Uterus (tissue), 4 donors: ENCODE results near the gene DNAJB8. TPM values are rescaled to one million over a fixed set of nuclear protein-coding genes. Genes with fewer than 3 reads are reported as not detected.

Experiments used
- DNase-seq, 2 donors: peaks; one replicate each; pipeline ENCODE4 v3.0.0-alpha.2; 2019 to 2020
- H3K27ac ChIP-seq, 2 donors: fragments of 200-600 bp; sonication (generic); 1 replicate in 1 of 2; 2 replicates in 1 of 2; pipeline ENCODE4 v1.5.1; 2016 to 2018
- H3K27me3 ChIP-seq, 2 donors: fragments of 200-600 bp; sonication (generic); one replicate each; pipeline ENCODE4 v1.5.1; 2018 to 2019; ENCODE audit warnings: control low read depth in 1 of 2
- H3K36me3 ChIP-seq, 2 donors: fragments of 200-600 bp; sonication (generic); one replicate each; pipeline ENCODE4 v1.5.1; 2019; ENCODE audit warnings: control low read depth in 1 of 2
- H3K4me1 ChIP-seq, 2 donors: fragments of 200-600 bp; sonication (generic); one replicate each; pipeline ENCODE4 v1.5.1; 2018 to 2019; ENCODE audit warnings: control low read depth in 1 of 2
- H3K4me3 ChIP-seq, 2 donors: fragments of 200-600 bp; sonication (generic); 1 replicate in 1 of 2; 2 replicates in 1 of 2; pipeline ENCODE4 v1.5.1; 2018 to 2019; ENCODE audit warnings: mild to moderate bottlenecking in 1 of 2
- H3K9me3 ChIP-seq, 2 donors: fragments of 200-600 bp; sonication (generic); one replicate each; pipeline ENCODE4 v1.5.1; 2019; ENCODE audit warnings: control low read depth in 1 of 2
- CTCF ChIP-seq, 4 experiments: fragments of 200-600 bp in 2 of 4; fragments of 450-650 bp in 2 of 4; sonication (generic) in 2 of 4; IDR thresholded peaks; one replicate each; pipeline ENCODE4 v1.5.1; 2016 to 2019; ENCODE audit warnings: antibody characterized with exemption in 4 of 4, mild to moderate bottlenecking in 2 of 4, moderate library complexity in 1 of 4
- POLR2A ChIP-seq, 2 donors: fragments of 450-650 bp; IDR thresholded peaks; one replicate each; pipeline ENCODE4 v1.6.1; 2016; ENCODE audit warnings: antibody characterized with exemption in 2 of 2, mild to moderate bottlenecking in 1 of 2, moderate library complexity in 1 of 2
- intact Hi-C: fragments of 100-400 bp; cut with DNase I; formaldehyde crosslinking; loops from one replicate; pipeline ENCODE4 v1.15.1; 2023; ENCODE audit warnings: low total_unique reads
- total RNA-seq, 4 donors: library from RNA; depleted of rRNA in 3 of 4; stranded (reverse); fragments of >200 nt in 3 of 4; gene quantifications; one replicate each; pipeline versions ENCODE4 v1.1.0 to v1.2.4, GENCODE V29; 2014 to 2023
- donor health status: DM: yes; HTN: yes; CAD: no.

The DNAJB8 gene
- total RNA-seq: not detected

GRCh38 chr3:128466840-128467541 lies at the start of gene DNAJB8:
Gene DNAJB8, minus strand, starts transcription at chr3:128466890. Its CDS starts 3,645 bp downstream, at chr3:128463245.
- Histone ChIP-seq H3K27ac (no peak within 1 kb of the TSS), H3K36me3 (no peaks in the 10 kb centered on the region), H3K4me1 (no peaks in the 10 kb centered on the region), H3K9me3 (no peaks in the 10 kb centered on the region), H3K4me3 (no peak within 1 kb of the TSS), H3K27me3 (no peaks in the 10 kb centered on the region)
- no peak for DNase-seq
- no peak for TF ChIP-seq POLR2A (IDR thresholded peaks at IDR 0.05)
- no peak for TF ChIP-seq CTCF (IDR thresholded peaks at IDR 0.05)
- intact Hi-C loops: no loop called here

- TF ChIP-seq CTCF (IDR thresholded peaks at IDR 0.05) (no peak), POLR2A (IDR thresholded peaks at IDR 0.05) (no peak)
- Histone ChIP-seq H3K36me3 (no peaks in the 10 kb centered on the region), H3K4me1 (no peaks in the 10 kb centered on the region), H3K4me3 (no peak overlapping the region), H3K27me3 (no peaks in the 10 kb centered on the region), H3K9me3 (no peaks in the 10 kb centered on the region), H3K27ac (no peak overlapping the region)
- no peak for DNase-seq
- intact Hi-C loops: no loop called here
Measured at GRCh38 chr3:128515967-128516366, 49.3 kb upstream of the DNAJB8 start.

GRCh38 chr3:128508852-128509251 lies 42.2 kb upstream of the DNAJB8 start:
- no peaks in the 10 kb centered on the region for H3K36me3 ChIP-seq
- no peak for TF ChIP-seq CTCF (IDR thresholded peaks at IDR 0.05)
- TF ChIP-seq POLR2A (IDR thresholded peaks at IDR 0.05): no peak

GRCh38 chr3:128506754-128507153 lies 40.1 kb upstream of the DNAJB8 start:
- intact Hi-C loops: no loop called here
- H3K9me3 ChIP-seq: no peaks in the 10 kb centered on the region
- TF ChIP-seq CTCF (IDR thresholded peaks at IDR 0.05): no peak
- TF ChIP-seq POLR2A (IDR thresholded peaks at IDR 0.05): no peak
- no peaks in the 10 kb centered on the region for H3K27me3 ChIP-seq
- no peaks in the 10 kb centered on the region for H3K36me3 ChIP-seq
- H3K4me3 ChIP-seq: no peak overlapping the region
- H3K4me1 ChIP-seq: no peaks in the 10 kb centered on the region
- H3K27ac ChIP-seq: no peak overlapping the region
- no peak for DNase-seq

More at GRCh38 chr3:128508852-128509251, 42.2 kb upstream of the DNAJB8 start:
- Histone ChIP-seq H3K4me1 (no peaks in the 10 kb centered on the region), H3K27me3 (no peaks in the 10 kb centered on the region), H3K4me3 (no peak overlapping the region), H3K9me3 (no peaks in the 10 kb centered on the region), H3K27ac (no peak overlapping the region)
- no peak for DNase-seq
- intact Hi-C loops: no loop called here

GRCh38 chr3:128505771-128506170 lies 39.1 kb upstream of the DNAJB8 start:
- H3K4me1 ChIP-seq: no peaks in the 10 kb centered on the region
- H3K27ac ChIP-seq: no peak overlapping the region
- no peak overlapping the region for H3K4me3 ChIP-seq
- no peaks in the 10 kb centered on the region for H3K27me3 ChIP-seq
- intact Hi-C loops: no loop called here
- TF ChIP-seq CTCF (IDR thresholded peaks at IDR 0.05): no peak
- no peak for TF ChIP-seq POLR2A (IDR thresholded peaks at IDR 0.05)
- no peaks in the 10 kb centered on the region for H3K36me3 ChIP-seq
- no peak for DNase-seq
- no peaks in the 10 kb centered on the region for H3K9me3 ChIP-seq
